LNCAP (cell line): ENCODE data around the gene RASA3.
A peak's percentile ranks its signal among the peaks of the same experiment; 100 is the strongest.

Experiments
- CTCF ChIP-seq: fragments of 450-650 bp; IDR thresholded peaks from 2 replicates; pipeline ENCODE4 v1.5.1; 2017; ENCODE audit warnings: mild to moderate bottlenecking

Gene RASA3

GRCh38 chr13:113991191-113991669, 141.2 kb downstream of the RASA3 start:
- no peak for TF ChIP-seq CTCF

- TF ChIP-seq CTCF = no peak
Measured at GRCh38 chr13:113990321-113990837, 142.0 kb downstream of the RASA3 start.

GRCh38 chr13:113989585-113990300, 142.7 kb downstream of the RASA3 start:
- TF ChIP-seq CTCF = no peak

- TF ChIP-seq CTCF = no peak
Measured at GRCh38 chr13:113982296-113982661, 150.1 kb downstream of the RASA3 start.

GRCh38 chr13:113981611-113982295, 150.7 kb downstream of the RASA3 start:
- no peak for TF ChIP-seq CTCF

GRCh38 chr13:113981194-113981605, 151.2 kb downstream of the RASA3 start:
- TF ChIP-seq CTCF = 0 out of 2 replicates have a peak, but pooled peaks have one; percentile 43

- no peak for TF ChIP-seq CTCF
Measured at GRCh38 chr13:113980489-113981064, 151.8 kb downstream of the RASA3 start.
